Measurements from ENCODE around the gene PNP. TPM values are rescaled to one million over a fixed set of nuclear protein-coding genes. Genes with fewer than 3 reads are reported as not detected.

PNP gene
- polyA plus RNA-seq, 1 donor from 2014 or later = 12.6 TPM

GRCh38 chr14:20427231-20428009 lies 41.8 kb upstream of the PNP start (continued):
- no peak for TF ChIP-seq REST (IDR thresholded peaks at IDR 0.05; ENCODE audit: borderline replicate concordance)
- no peak for TF ChIP-seq POLR2AphosphoS5 (IDR thresholded peaks at IDR 0.05)
- TF ChIP-seq TAF1 (IDR thresholded peaks at IDR 0.05; ENCODE audit: low read depth) = no peak

- Histone ChIP-seq H3K4me3 (ENCODE audit: low read length) (no peak overlapping the region), H3K9me3 (ENCODE audit: low read length) (no peaks in the 10 kb centered on the region), H3K79me2 (replicated peaks; ENCODE audit: insufficient read depth, low read length) (no peaks in the 10 kb centered on the region), H3K27me3 (ENCODE audit: insufficient read depth, low read depth, low read length) (no peaks in the 10 kb centered on the region), H2AFZ (ENCODE audit: low read depth, low read length) (no peak overlapping the region), H3F3A (ENCODE audit: insufficient read depth, low read length, poor library complexity, severe bottlenecking) (no peaks in the 10 kb centered on the region), H3K36me3 (ENCODE audit: insufficient read depth, low read length) (no peaks in the 10 kb centered on the region), H4K20me1 (ENCODE audit: insufficient read depth) (no peaks in the 10 kb centered on the region), H3K9me2 (ENCODE audit: insufficient read depth, low read length) (no peaks in the 10 kb centered on the region), H3K27ac (ENCODE audit: low read length) (no peak overlapping the region), H3K9ac (ENCODE audit: low read length) (no peak overlapping the region), H3K4me2 (ENCODE audit: low read length) (no peak overlapping the region)
- TF ChIP-seq POLR2AphosphoS5 (IDR thresholded peaks at IDR 0.05) (no peak), CTCF (IDR thresholded peaks at IDR 0.05; ENCODE audit: poor library complexity, severe bottlenecking) (no peak)
Measured at GRCh38 chr14:20428010-20428365, 41.2 kb upstream of the PNP start.

- Histone ChIP-seq H4K20me1 (ENCODE audit: insufficient read depth) (no peaks in the 10 kb centered on the region), H3K9ac (ENCODE audit: low read length) (no peak overlapping the region), H3K9me3 (ENCODE audit: low read length) (no peaks in the 10 kb centered on the region), H3K9me2 (ENCODE audit: insufficient read depth, low read length) (no peaks in the 10 kb centered on the region), H3K4me2 (ENCODE audit: low read length) (no peak overlapping the region), H3F3A (ENCODE audit: insufficient read depth, low read length, poor library complexity, severe bottlenecking) (no peaks in the 10 kb centered on the region), H3K79me2 (replicated peaks; ENCODE audit: insufficient read depth, low read length) (no peaks in the 10 kb centered on the region), H3K36me3 (ENCODE audit: insufficient read depth, low read length) (no peaks in the 10 kb centered on the region), H3K27me3 (ENCODE audit: insufficient read depth, low read depth, low read length) (no peaks in the 10 kb centered on the region), H2AFZ (ENCODE audit: low read depth, low read length) (no peak overlapping the region), H3K27ac (ENCODE audit: low read length) (no peak overlapping the region), H3K4me3 (ENCODE audit: low read length) (no peak overlapping the region)
- TF ChIP-seq MXI1 (conservative IDR thresholded peaks at IDR 0.05; ENCODE audit: poor library complexity, severe bottlenecking) = no peak
- TF ChIP-seq RAD21 (conservative IDR thresholded peaks at IDR 0.05) = no peak
- no peak for TF ChIP-seq REST (IDR thresholded peaks at IDR 0.05; ENCODE audit: borderline replicate concordance)
- TF ChIP-seq EZH2 (IDR thresholded peaks at IDR 0.05; ENCODE audit: borderline replicate concordance, insufficient read depth, low read length, poor library complexity, severe bottlenecking) = no peak
- no peak for TF ChIP-seq CTCF (IDR thresholded peaks at IDR 0.05; ENCODE audit: poor library complexity, severe bottlenecking)
- TF ChIP-seq TAF1 (IDR thresholded peaks at IDR 0.05; ENCODE audit: low read depth) = no peak
- TF ChIP-seq POLR2AphosphoS5 (IDR thresholded peaks at IDR 0.05) = no peak
- TF ChIP-seq EP300 (conservative IDR thresholded peaks at IDR 0.05; ENCODE audit: poor library complexity, severe bottlenecking) = no peak
- TF ChIP-seq SMC3 (conservative IDR thresholded peaks at IDR 0.05; ENCODE audit: poor library complexity) = no peak
Measured at GRCh38 chr14:20428802-20429201, 40.4 kb upstream of the PNP start.

All from neural cell (in vitro differentiated cells).